Endothelial cell of umbilical vein (primary cell): Measurements from ENCODE around the gene DEDD. TPM values are rescaled to one million over a fixed set of nuclear protein-coding genes. Genes with fewer than 3 reads are reported as not detected.

Experiments
- BruUV-seq: library from RNA; stranded (reverse); fragments of 400-500 nt; replicated peaks from 2 replicates; lab custom pipeline; 2021; lab: Mats Ljungman, UMichigan
- CTCF ChIA-PET: fragments of 300-600, 350-600 bp; sonication (Branson Sonifier 250); formaldehyde crosslinking; loops from one replicate; lab custom pipeline; 2021; ENCODE audit warnings: antibody characterized with exemption, inconsistent platforms; lab: Charles Lee
- POLR2A ChIA-PET: fragments of 300-600, 350-600 bp; sonication (Branson Sonifier 250); formaldehyde crosslinking; loops from one replicate; lab custom pipeline; 2021; ENCODE audit warnings: antibody characterized with exemption, inconsistent platforms; lab: Charles Lee
- DNase-seq: peaks from one replicate; pipeline ENCODE4 v3.0.0-alpha.2; 2011; ENCODE audit warnings: low read depth, low spot score
- FAIRE-seq: peaks from 2 replicates; lab custom pipeline; 2011; peaks lifted over from hg19 to GRCh38; lab: Jason Lieb, UNC
- H2AFZ ChIP-seq: 2 replicates; pipeline ENCODE4 v1.6.0; 2012; ENCODE audit warnings: low read depth, low read length, control low read depth, inconsistent platforms
- H3K27ac ChIP-seq: 2 replicates; pipeline ENCODE4 v1.5.1; 2011; ENCODE audit warnings: low read depth, mild to moderate bottlenecking, control low read depth, low read length, moderate library complexity; ENCODE audit not compliant: insufficient read depth
- H3K27me3 ChIP-seq, 2 experiments: 2 replicates each; pipeline versions ENCODE4 v1.6.0 to v1.6.1; 2011; ENCODE audit warnings: low read length in 2 of 2, mixed read lengths in 1 of 2; ENCODE audit not compliant: control insufficient read depth in 2 of 2, insufficient read depth in 2 of 2
- H3K36me3 ChIP-seq, 2 experiments: 2 replicates in 1 of 2; 3 replicates in 1 of 2; pipeline ENCODE4 v1.5.1; 2011; ENCODE audit warnings: low read length in 2 of 2, mild to moderate bottlenecking in 1 of 2, moderate library complexity in 1 of 2; ENCODE audit not compliant: control insufficient read depth in 2 of 2, insufficient read depth in 2 of 2; ENCODE audit errors: extremely low read depth in 1 of 2
- H3K4me1 ChIP-seq: 3 replicates; pipeline ENCODE4 v1.5.1; 2011; ENCODE audit warnings: mild to moderate bottlenecking, low read length; ENCODE audit not compliant: control insufficient read depth, insufficient read depth; ENCODE audit errors: extremely low read depth
- H3K4me2 ChIP-seq: 2 replicates; pipeline ENCODE4 v1.6.1; 2011; ENCODE audit warnings: low read length, control low read depth, mixed read lengths; ENCODE audit not compliant: insufficient read depth
- H3K4me3 ChIP-seq, 3 experiments: fragments of 200-600 bp in 1 of 3; sonication (generic), shearing (Covaris generic) in 1 of 3; replicated peaks in 1 of 3; 2 replicates each; pipeline ENCODE4 v1.5.1; 2011 to 2016; ENCODE audit warnings: control low read depth in 3 of 3, low read length in 3 of 3, mild to moderate bottlenecking in 2 of 3, inconsistent platforms in 1 of 3, low read depth in 1 of 3, moderate library complexity in 1 of 3; ENCODE audit not compliant: insufficient read depth in 1 of 3
- H3K79me2 ChIP-seq: 2 replicates; pipeline ENCODE4 v1.6.0; 2012; ENCODE audit warnings: low read length, inconsistent platforms; ENCODE audit not compliant: control insufficient read depth, insufficient read depth
- H3K9ac ChIP-seq: replicated peaks from 2 replicates; pipeline ENCODE3; 2011; ENCODE audit warnings: low read length, control low read depth; ENCODE audit not compliant: insufficient read depth; ENCODE audit errors: extremely low read depth
- H3K9me1 ChIP-seq: replicated peaks from 3 replicates; pipeline ENCODE4 v1.6.0; 2011; ENCODE audit warnings: mild to moderate bottlenecking, low read length; ENCODE audit not compliant: control insufficient read depth, insufficient read depth; ENCODE audit errors: extremely low read depth
- H3K9me3 ChIP-seq: replicated peaks from 2 replicates; pipeline ENCODE4 v1.5.1; 2012; ENCODE audit warnings: low read length, inconsistent platforms; ENCODE audit not compliant: control insufficient read depth, insufficient read depth
- H4K20me1 ChIP-seq: replicated peaks from 2 replicates; pipeline ENCODE3; 2011; ENCODE audit warnings: mild to moderate bottlenecking, low read length; ENCODE audit not compliant: control insufficient read depth, insufficient read depth; ENCODE audit errors: extremely low read depth
- CTCF ChIP-seq, 2 donors: IDR thresholded peaks; 1 replicate in 1 of 2; 2 replicates in 1 of 2; pipeline ENCODE4 v1.5.1; 2011; ENCODE audit warnings: low read length in 2 of 2, mild to moderate bottlenecking in 2 of 2, moderate library complexity in 2 of 2, control low read depth in 1 of 2, inconsistent platforms in 1 of 2, low read depth in 1 of 2; ENCODE audit not compliant: insufficient read depth in 1 of 2; ENCODE audit errors: extremely low read depth in 1 of 2
- EZH2 ChIP-seq: IDR thresholded peaks from 2 replicates; pipeline ENCODE4 v1.6.1; 2012; ENCODE audit warnings: borderline replicate concordance, low read depth, mild to moderate bottlenecking, moderate library complexity, low read length, inconsistent platforms; ENCODE audit not compliant: severe bottlenecking
- FOS ChIP-seq: IDR thresholded peaks from 2 replicates; pipeline ENCODE4 v1.6.1; 2011; ENCODE audit warnings: mild to moderate bottlenecking, low read length, moderate library complexity, borderline replicate concordance; ENCODE audit not compliant: insufficient read depth
- GATA2 ChIP-seq: IDR thresholded peaks from 2 replicates; pipeline ENCODE4 v1.7.0; 2011; ENCODE audit warnings: low read depth, mild to moderate bottlenecking, moderate library complexity, mixed read lengths, low read length; ENCODE audit not compliant: insufficient read length, insufficient read depth
- JUN ChIP-seq: IDR thresholded peaks from 2 replicates; pipeline ENCODE4 v1.6.1; 2011; ENCODE audit warnings: borderline replicate concordance, low read depth; ENCODE audit not compliant: insufficient read length, insufficient read depth
- MYC ChIP-seq: IDR thresholded peaks from one replicate; pipeline ENCODE4 v1.6.1; 2011; ENCODE audit warnings: mild to moderate bottlenecking, low read depth, low read length
- POLR2A ChIP-seq: IDR thresholded peaks from 2 replicates; pipeline ENCODE4 v1.6.1; 2012; ENCODE audit warnings: low read depth, mild to moderate bottlenecking, control low read depth, low read length
- POLR2AphosphoS5 ChIP-seq: IDR thresholded peaks from 2 replicates; pipeline ENCODE4 v1.6.1; 2012; ENCODE audit warnings: low read depth, mild to moderate bottlenecking, control low read depth, low read length, moderate library complexity; ENCODE audit not compliant: insufficient read depth
- dilution Hi-C: fragments of 300-500 bp; cut with MboI; formaldehyde crosslinking; loops from one replicate; pipeline ENCODE4 v1.15.0; 2019; ENCODE audit warnings: low sequenced_read_pairs; ENCODE audit not compliant: extremely low pct_ligation_motif_present
- intact Hi-C: fragments of 100-400 bp; cut with micrococcal nuclease; formaldehyde crosslinking; loops from one replicate; pipeline ENCODE4 v1.10.0; 2022
- polyA plus RNA-seq, 4 experiments: library from polyadenylated mRNA; depleted of rRNA in 3 of 4; stranded (reverse) in 3 of 4; unstranded in 1 of 4; fragments of >200 nt; gene quantifications; 2 replicates each; pipeline versions ENCODE4 v1.2.1 to v1.2.3, GENCODE V29; 2011 to 2012; ENCODE audit warnings: missing spikeins in 1 of 4
- total RNA-seq: library from RNA; stranded (reverse); gene quantifications from 2 replicates; pipeline ENCODE4 v1.2.3, GENCODE V29; 2021
- TF ChIP-seq, protein P1 (sequence below): IDR thresholded peaks from 2 replicates; pipeline ENCODE4 v1.6.1; 2011; ENCODE audit not compliant: insufficient read depth, insufficient read length

DEDD gene
- total and polyA plus RNA-seq, 2 donors (not counting 3 experiments of a cell fraction or from before 2014, with no cell fraction given) = 50.2 to 78.3 TPM

DNA sequence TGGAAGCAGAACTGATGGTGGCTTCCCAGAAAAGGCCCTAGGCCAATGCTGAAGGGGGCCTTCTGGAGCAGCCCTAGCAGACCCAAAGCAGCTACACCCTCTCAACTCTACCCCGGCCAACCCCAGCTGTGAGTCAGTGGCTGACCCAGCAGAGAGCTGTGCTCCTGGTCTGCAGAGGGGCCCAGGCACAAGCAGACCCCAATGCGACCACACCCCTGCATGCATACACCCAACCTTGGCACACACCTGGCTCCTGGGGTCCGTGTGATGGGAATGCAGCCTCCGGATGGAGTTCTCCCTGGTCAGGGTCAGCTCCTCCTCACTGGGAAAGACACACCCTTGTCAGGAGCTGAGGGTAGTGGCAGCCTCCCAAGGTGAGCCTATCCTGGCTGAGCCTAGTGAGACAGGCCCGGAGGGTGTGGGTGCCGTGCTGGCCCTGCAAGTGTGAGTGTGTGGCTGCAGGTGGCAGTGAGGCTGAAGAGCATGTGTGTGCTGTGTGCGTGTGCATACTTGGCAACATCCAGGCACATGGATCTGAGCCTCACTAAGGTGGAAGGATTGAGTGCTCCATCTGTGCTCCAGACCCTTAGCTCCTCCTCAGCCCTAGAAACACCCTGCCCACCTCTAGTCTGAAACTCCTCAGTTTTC lies 58.9 kb downstream of the DEDD start:
- DNase-seq = no peak
- intact Hi-C loops (no loop called here), dilution Hi-C loops (no loop called here)
- H3K27ac ChIP-seq = no peak overlapping the region
- CTCF ChIA-PET = interaction anchor here (1.9 kb wide), 1 partner anchor 11 kb away, joined by 6 read pairs; no protein-coding TSS in a partner anchor
- H3K79me2 ChIP-seq = no peaks in the 10 kb centered on the region
- no peak overlapping the region for H3K9ac ChIP-seq
- H3K4me3 ChIP-seq = no peak overlapping the region
- no peak overlapping the region for H3K4me2 ChIP-seq
- H3K9me3 ChIP-seq = no peaks in the 10 kb centered on the region
- no peaks in the 10 kb centered on the region for H3K4me1 ChIP-seq
- H3K9me1 ChIP-seq = no peaks in the 10 kb centered on the region
- no peaks in the 10 kb centered on the region for H3K27me3 ChIP-seq
- no peak for FAIRE-seq
- H3K36me3 ChIP-seq = no peaks in the 10 kb centered on the region
- POLR2A ChIA-PET = no interaction called here
- no peaks in the 10 kb centered on the region for H4K20me1 ChIP-seq
- H2AFZ ChIP-seq = no peak overlapping the region
- TF ChIP-seq GATA2 (no peak), POLR2AphosphoS5 (no peak), JUN (no peak)
- TF ChIP-seq, protein P1, sequence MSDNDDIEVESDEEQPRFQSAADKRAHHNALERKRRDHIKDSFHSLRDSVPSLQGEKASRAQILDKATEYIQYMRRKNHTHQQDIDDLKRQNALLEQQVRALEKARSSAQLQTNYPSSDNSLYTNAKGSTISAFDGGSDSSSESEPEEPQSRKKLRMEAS = no peak
- no TSS peak for BruUV-seq

DNA sequence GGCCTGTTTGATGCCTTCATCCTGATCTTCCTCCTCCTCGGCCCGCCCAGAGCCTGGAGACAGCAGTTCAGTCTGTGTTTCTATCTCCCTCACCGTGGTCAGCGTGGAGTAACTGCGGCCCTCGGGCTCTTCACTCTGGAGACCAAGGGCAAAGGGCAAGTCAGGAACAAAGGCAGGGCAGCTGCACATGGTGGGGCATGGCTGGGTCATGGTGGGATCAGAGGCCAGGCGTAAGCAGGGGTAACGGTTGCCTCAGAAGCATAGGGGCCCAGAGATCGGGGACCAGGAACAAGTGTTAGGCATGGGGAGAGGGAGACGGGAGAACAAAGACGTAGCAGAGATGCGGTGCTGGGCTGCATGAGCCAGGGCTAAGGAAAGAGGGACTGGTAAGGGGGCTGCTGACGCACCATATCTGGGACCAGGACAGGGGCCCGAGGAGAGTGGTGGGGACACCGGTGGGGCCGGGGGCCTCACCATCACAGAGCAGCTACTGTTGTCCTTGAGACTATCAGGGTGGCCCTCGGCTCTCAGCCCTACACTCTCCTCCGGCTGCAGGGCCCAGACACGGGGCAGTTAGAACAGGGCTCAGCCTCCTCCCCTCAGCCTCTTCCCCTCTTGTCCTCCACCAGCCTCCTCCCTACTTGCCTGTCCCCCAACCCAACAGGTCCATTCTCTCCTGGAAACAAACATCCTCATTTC lies 59.6 kb downstream of the DEDD start:
- ChIA-PET CTCF (no interaction called here), POLR2A (no interaction called here)
- dilution Hi-C loops (no loop called here), intact Hi-C loops (no loop called here)
- no peaks in the 10 kb centered on the region for H3K36me3 ChIP-seq
- H3K79me2 ChIP-seq = no peaks in the 10 kb centered on the region
- H2AFZ ChIP-seq = no peak overlapping the region
- no peaks in the 10 kb centered on the region for H3K4me1 ChIP-seq
- FAIRE-seq (no peak), DNase-seq (no peak)
- no peak for TF ChIP-seq CTCF (IDR thresholded peaks at IDR 0.05; ENCODE audit: extremely low read depth in 1 of 2, insufficient read depth in 1 of 2, low read depth in 1 of 2, low read length in 2 of 2)
- no peak for TF ChIP-seq POLR2A
- TF ChIP-seq JUN = no peak
- TF ChIP-seq FOS = no peak
- no peak for TF ChIP-seq POLR2AphosphoS5
- TF ChIP-seq, protein P1 = no peak
- TF ChIP-seq MYC = no peak
- TF ChIP-seq GATA2 = no peak
- TF ChIP-seq EZH2 = no peak
- no peak overlapping the region for H3K9ac ChIP-seq
- H3K9me1 ChIP-seq = no peaks in the 10 kb centered on the region
- H3K4me3 ChIP-seq = no peak overlapping the region
- no peak overlapping the region for H3K27ac ChIP-seq
- H3K4me2 ChIP-seq = no peak overlapping the region
- no peaks in the 10 kb centered on the region for H3K27me3 ChIP-seq
- H3K9me3 ChIP-seq = no peaks in the 10 kb centered on the region
- no TSS peak for BruUV-seq
- no peaks in the 10 kb centered on the region for H4K20me1 ChIP-seq
